SK-N-SH (cell line): ENCODE data around the gene FGGY.

Experiments
- RFX5 ChIP-seq: IDR thresholded peaks from 2 replicates; pipeline ENCODE4 v1.6.1; 2012; ENCODE audit warnings: mild to moderate bottlenecking, improper control_type of control experiment, low read length
- YY1 ChIP-seq: IDR thresholded peaks from 2 replicates; pipeline ENCODE4 v1.4.0; 2012; ENCODE audit warnings: low read depth, mild to moderate bottlenecking
- TF ChIP-seq, protein P1 (sequence below): fragments of 200-600 bp; sonication (generic); IDR thresholded peaks from 2 replicates; pipeline ENCODE4 v1.6.1; 2017; ENCODE audit warnings: antibody characterized with exemption, mild to moderate bottlenecking, moderate library complexity
- TF ChIP-seq, protein P2 (sequence below): IDR thresholded peaks from 2 replicates; pipeline ENCODE4; 2012

DNA sequence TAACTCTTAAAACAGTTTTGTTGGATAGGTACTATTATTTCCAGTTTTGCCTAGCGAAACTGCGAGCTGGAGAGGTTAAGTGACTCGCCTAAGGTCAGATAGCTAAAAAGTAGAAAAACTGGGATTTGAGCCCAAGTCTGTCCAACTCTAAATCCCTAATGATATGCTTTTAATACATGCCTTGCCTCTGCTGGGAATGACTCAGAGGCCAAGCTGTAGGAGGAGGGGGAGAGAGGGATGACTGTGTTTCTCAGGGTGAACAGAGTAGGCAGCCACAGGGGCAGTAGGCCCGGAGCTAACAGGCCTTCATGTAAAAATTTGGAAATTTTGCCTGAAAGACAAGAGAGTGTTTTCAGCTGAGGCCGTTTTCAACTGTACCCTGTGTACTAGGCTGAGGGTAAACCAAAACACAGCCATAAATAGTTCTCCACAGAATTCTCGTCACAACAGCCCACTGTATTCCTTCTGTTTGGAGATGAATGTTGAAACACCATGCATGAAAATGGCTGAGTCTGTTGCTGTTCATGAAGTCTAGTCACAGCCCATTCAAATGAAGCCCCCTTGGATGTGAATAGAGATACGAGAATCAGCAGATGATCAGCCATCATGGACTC, 410.4 kb downstream of the FGGY start:
- TF ChIP-seq YY1 (peak; percentile 14; the same call in 1 of the 2 replicates), RFX5 (no peak)
- TF ChIP-seq, protein P1, sequence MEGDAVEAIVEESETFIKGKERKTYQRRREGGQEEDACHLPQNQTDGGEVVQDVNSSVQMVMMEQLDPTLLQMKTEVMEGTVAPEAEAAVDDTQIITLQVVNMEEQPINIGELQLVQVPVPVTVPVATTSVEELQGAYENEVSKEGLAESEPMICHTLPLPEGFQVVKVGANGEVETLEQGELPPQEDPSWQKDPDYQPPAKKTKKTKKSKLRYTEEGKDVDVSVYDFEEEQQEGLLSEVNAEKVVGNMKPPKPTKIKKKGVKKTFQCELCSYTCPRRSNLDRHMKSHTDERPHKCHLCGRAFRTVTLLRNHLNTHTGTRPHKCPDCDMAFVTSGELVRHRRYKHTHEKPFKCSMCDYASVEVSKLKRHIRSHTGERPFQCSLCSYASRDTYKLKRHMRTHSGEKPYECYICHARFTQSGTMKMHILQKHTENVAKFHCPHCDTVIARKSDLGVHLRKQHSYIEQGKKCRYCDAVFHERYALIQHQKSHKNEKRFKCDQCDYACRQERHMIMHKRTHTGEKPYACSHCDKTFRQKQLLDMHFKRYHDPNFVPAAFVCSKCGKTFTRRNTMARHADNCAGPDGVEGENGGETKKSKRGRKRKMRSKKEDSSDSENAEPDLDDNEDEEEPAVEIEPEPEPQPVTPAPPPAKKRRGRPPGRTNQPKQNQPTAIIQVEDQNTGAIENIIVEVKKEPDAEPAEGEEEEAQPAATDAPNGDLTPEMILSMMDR = no peak
- TF ChIP-seq, protein P2, sequence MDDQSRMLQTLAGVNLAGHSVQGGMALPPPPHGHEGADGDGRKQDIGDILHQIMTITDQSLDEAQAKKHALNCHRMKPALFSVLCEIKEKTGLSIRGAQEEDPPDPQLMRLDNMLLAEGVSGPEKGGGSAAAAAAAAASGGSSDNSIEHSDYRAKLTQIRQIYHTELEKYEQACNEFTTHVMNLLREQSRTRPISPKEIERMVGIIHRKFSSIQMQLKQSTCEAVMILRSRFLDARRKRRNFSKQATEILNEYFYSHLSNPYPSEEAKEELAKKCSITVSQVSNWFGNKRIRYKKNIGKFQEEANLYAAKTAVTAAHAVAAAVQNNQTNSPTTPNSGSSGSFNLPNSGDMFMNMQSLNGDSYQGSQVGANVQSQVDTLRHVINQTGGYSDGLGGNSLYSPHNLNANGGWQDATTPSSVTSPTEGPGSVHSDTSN = peak; percentile 77
